ENCODE data around the gene TLX2.

DNA sequence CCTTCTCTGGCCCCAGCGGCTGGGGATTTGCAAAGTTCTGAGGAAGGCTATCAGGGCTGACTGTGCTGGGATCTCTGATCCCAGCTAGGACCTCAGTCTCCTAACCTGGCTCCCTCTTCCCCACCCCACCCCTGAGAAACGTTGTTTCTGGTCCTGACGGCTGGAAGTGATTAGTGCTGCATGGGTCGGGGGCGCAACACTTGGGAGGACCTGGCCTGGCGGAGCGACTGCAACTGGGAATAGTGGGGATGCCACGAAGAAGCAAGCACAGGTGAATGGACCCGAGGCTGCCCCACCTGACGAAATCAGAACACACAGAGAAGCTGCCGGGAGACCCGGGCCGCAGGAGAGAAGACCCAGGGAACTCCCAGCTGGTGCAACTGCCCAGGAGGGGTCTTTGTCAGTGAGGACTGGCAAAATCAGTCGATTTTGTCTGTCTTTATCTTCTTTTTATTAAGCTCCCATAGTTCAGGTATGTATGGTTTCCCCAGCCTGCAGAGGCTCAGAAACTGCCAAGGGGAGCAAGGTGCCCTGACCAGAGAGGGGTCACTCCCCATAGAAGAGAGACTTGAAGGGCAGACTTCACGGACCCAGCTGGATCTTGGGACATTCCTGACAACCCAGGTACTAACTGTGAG is 14.2 kb upstream of the TLX2 start:
- no peak for TF ChIP-seq POLR2A (IDR thresholded peaks at IDR 0.05)
- TF ChIP-seq, protein P1, sequence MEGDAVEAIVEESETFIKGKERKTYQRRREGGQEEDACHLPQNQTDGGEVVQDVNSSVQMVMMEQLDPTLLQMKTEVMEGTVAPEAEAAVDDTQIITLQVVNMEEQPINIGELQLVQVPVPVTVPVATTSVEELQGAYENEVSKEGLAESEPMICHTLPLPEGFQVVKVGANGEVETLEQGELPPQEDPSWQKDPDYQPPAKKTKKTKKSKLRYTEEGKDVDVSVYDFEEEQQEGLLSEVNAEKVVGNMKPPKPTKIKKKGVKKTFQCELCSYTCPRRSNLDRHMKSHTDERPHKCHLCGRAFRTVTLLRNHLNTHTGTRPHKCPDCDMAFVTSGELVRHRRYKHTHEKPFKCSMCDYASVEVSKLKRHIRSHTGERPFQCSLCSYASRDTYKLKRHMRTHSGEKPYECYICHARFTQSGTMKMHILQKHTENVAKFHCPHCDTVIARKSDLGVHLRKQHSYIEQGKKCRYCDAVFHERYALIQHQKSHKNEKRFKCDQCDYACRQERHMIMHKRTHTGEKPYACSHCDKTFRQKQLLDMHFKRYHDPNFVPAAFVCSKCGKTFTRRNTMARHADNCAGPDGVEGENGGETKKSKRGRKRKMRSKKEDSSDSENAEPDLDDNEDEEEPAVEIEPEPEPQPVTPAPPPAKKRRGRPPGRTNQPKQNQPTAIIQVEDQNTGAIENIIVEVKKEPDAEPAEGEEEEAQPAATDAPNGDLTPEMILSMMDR (IDR thresholded peaks at IDR 0.05), result no peak

All from sigmoid colon (tissue), 3 donors.